CD4-positive, alpha-beta T cell treated with Interleukin-4 for 4 hours (primary cell): ENCODE results near the gene CR2.
A peak's percentile ranks its signal among the peaks of the same experiment; 100 is the strongest.
"Not testable (repeated sequence)": the region's sequence is repeated elsewhere in the genome, so short reads cannot be mapped to it uniquely, and the experiment has no call there.

Source experiments
- DNase-seq: peaks from one replicate; pipeline ENCODE4 v3.0.0-alpha.2; 2020

The CR2 gene

DNA sequence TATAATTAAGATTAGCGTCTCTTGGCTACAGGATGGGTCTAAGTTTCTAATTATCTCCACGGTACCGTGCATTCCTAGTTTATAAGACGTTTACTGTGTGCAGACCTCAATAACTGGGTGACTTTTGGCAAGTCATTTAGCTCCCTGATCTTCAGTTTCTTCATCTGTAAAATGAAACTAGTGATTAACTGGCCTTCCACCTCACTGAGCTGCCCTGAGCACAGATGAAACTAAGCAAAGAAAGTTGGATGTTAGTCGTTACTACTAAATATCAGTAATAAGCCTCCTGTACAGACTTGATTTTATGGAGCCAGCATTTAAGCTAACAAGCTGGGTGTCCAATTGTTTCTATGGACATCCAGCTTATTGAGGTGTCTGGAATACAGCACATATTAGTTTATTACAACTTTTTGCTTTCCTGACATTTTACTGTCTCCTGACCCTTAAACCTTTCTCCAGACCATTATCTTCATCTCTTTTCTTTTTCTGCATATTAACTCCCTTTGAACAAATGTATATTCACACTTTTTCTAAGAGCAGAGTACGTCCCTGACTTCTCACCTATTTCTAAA is 1.1 kb downstream of the CR2 start:
- no peak for DNase-seq

DNA sequence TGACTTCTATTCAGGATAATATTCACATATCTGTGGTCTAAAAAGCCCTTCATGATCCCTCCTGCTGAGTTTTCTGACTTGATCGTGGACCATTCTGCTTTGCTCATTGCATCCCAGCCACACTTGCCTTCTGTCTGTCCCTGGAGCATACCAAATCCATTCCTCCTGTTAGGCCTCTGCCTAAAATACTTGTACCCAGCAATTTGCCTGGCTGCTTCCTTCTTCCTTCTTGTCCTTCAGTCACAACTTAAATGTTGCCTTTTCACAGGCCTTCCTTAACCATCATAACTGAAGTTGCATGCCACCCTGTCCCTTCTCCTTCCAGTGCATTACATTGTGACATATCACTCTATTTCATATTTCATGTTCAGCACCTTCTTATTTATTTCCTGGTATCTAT is 4.3 kb downstream of the CR2 start:
- no peak for DNase-seq

DNA sequence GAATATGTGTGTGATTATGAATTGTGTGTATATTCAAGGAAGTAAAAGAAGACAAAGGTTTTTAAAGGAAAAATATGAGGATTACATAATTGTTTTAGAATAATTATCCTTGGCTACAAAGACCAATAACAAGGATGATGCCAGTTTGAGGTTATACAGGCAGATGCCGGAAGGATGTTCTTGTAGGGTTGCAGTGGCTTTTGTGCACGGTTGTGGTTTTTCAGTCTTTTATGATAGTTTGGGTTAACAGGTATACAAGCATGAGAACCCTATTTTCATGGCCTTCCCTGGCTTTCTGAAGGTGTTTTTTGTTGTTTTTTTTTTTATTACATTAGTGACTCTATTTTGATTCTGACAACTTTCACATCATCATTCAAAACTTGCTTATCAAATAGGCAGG is 4.9 kb downstream of the CR2 start:
- peak; percentile 50 for DNase-seq

DNA sequence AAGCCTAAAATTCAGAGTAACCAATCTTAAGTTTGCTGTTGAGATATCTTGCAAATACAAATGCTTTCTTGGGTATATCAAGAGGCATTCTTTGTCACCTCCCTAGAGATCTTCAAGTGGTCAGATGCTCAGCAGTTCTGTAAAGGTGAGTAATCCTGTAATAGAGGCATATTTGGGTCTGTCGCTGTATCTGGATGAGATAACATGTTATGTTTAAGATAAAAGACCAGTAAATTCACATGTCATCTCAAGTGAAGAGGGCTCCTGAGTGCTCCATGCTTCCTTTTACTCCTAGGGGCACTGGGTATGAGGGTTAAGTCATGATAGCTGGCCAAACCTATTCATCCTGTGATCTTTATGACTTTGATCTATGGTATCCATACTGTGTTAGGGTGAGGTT is 7.5 kb downstream of the CR2 start:
- DNase-seq: no peak

DNA sequence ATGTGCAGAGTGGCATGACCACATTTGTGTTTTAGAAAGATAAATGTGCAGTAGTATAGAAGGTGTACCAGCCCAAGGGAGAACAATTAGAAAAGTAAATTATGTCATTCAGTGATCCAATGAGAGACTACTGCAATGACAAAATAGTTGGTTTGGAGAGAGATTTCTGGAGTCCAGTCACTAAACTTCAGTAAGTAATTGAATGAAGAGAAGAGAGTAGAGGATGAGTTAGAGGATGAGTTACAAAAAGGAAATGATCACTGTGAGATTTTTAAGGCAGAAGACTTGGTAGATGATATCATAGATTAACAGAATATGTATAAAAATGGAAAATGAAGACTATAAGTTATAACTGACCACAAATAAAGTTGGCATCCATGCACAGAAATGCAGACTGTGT is 8.4 kb downstream of the CR2 start:
- no peak for DNase-seq

DNA sequence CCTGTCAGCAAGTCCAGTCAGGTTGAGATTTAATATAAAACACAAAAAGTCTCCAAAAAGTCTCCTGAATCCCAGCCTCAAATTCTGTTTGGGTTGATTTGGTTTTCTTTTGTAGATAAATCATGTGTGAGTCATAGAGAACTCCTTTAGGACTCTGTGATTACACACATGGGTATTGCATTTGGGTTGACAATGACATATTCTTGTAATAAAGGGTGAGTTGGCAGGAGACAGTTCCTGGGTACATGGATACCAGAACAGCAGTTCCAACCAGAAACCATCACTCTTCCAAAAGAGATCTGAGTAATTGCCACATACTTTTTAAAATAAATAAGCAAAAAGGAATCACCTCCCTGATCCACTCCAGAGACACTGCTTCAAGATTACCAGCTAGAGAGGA is 8.9 kb downstream of the CR2 start:
- DNase-seq: peak; percentile 4

DNA sequence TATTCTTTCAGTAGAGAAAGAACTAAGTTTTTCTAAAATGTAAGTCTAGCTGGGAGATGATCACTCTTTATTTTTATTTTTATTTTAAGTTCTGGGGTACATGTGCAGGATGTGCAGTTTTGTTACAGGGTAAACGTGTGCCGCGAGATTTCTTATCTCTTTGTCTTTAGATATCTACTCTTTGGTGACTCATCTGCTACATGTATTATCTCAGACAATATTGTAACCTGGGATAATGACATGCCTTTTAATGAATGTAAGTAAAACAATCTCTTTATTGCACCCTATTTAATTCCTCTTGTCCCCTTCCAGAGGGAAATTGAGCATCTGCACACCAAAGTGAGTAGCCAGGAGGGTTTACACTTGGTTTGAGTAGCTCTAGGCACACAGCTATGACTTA is 9.4 kb downstream of the CR2 start:
- DNase-seq: peak; percentile 6

DNA sequence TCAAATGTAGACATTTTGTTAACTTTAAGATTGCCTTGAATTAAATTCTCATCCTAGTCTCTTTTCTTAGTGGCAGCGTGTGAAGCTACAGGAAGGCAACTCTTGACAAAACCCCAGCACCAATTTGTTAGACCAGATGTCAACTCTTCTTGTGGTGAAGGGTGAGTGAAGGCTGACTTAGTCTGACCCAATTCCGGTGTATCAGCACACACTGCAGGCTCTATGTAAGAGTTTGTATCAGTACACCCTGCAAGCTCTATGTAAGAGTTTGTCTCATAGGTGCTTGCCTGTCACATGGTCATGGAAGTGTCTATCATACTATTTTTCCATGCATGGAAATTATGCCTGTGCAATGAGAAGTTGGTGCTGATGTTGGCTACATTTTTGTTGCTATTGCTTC is 16.8 kb downstream of the CR2 start:
- DNase-seq: peak; percentile 22

DNA sequence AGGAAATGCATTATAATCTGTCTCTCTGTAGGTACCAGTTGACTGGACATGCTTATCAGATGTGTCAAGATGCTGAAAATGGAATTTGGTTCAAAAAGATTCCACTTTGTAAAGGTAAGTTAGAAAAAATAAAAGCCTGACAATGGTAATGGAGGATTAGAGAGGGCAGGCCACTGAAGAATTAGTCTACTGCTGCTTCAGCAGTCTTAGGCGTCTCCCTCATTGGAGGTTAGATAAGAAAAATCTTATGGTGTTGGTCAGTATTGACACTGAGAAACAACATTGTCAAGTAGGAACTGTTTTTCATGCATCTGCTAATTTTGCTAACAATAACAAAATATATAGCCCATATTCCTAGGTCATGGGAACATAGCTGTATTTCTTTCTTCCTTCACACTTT is 20.1 kb downstream of the CR2 start:
- no peak for DNase-seq

DNA sequence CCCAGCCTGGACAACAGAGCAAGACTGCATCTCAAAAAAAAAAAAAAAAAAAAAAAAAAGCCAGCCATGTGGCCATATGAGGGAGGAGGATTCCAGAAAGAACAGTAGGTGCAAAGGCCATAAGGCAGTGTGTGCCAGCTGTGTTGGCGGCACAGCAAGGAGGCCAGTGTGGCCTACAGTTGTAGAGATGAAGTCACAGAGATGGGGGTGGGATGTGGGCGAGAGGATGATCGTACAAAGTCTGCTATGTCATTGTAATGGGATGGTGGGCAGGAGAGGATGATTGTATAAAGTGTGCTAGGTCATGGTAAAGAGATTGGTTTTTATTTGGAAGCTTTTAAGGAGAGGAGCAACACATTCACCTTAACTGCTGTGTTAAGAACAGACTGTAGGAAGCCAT is 32.1 kb downstream of the CR2 start:
- no peak for DNase-seq

DNA sequence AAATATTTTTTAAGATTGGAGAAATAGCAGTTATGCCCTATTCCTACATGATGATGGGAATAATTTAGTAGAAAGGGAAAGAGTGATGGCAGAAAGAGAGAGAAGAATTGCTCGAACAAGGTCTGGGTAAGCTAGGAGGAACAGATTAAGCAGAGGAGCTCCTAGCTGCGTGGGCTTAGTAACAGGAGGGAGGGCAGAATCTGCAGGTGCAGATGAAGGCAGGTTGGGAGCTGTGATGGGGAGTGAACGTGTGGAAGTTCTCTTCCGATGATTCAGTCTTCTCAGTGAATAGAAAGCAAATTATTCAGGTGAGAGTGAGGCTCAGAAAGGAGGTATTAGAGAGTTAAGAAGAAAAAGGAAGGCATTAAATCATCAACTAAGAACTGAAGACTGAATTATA is 33.5 kb downstream of the CR2 start:
- no peak for DNase-seq

DNA sequence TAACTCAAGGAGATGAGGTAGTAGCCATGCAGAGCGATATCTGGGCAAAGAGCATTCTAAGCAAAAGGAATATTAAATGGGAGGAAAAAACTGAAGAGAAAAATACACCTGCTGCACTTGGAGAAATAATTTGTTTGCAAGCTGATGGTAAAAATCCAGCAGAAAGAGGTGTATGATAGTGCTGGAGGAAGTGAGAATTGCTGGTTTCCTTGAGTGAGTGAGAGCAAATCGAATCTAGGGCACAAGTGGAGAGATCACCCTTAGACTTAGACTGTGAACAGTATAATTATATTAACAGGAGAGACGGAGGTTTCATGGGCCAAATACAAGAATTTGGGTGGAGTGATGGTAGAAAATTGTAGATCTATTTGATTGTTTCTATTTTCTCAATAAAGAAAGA is 39.1 kb downstream of the CR2 start:
- DNase-seq: no peak

DNA sequence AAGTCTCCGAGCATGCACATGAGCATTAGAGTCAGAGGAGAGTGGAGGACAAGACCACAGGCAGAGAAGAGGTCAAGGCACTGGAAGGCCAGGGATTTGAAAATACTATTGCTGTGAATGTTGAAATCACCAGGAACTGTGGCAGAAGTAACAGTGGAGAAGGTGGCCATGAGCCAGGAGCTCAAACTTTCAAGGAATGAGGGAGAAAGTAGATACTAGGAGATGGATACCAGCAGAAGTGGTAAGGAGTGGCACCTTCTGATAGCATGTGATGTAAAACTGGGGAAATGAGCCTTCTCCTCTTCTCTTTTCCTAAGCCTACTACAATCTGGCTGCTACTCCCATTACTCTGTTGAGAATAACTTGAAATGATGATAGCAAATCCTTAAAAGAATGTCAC is 40.0 kb downstream of the CR2 start:
- no peak for DNase-seq

DNA sequence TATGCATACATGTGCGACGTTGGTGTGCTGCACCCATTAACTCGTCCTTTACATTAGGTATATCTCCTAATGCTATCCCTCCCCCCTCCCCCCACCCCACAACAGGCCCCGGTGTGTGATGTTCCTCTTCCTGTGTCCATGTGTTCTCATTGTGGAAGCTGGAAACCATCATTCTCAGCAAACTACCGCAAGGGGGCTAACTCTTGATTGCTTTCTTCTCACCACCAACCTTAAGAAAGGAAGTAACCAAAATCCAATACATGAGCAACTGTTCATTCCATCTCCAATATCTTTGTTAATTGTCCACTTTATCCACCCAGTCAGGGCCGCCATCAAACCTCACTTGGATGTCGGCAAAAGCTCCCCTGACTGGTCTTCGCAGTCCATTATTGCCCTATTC is 41.2 kb downstream of the CR2 start:
- DNase-seq: not testable (repeated sequence)

DNA sequence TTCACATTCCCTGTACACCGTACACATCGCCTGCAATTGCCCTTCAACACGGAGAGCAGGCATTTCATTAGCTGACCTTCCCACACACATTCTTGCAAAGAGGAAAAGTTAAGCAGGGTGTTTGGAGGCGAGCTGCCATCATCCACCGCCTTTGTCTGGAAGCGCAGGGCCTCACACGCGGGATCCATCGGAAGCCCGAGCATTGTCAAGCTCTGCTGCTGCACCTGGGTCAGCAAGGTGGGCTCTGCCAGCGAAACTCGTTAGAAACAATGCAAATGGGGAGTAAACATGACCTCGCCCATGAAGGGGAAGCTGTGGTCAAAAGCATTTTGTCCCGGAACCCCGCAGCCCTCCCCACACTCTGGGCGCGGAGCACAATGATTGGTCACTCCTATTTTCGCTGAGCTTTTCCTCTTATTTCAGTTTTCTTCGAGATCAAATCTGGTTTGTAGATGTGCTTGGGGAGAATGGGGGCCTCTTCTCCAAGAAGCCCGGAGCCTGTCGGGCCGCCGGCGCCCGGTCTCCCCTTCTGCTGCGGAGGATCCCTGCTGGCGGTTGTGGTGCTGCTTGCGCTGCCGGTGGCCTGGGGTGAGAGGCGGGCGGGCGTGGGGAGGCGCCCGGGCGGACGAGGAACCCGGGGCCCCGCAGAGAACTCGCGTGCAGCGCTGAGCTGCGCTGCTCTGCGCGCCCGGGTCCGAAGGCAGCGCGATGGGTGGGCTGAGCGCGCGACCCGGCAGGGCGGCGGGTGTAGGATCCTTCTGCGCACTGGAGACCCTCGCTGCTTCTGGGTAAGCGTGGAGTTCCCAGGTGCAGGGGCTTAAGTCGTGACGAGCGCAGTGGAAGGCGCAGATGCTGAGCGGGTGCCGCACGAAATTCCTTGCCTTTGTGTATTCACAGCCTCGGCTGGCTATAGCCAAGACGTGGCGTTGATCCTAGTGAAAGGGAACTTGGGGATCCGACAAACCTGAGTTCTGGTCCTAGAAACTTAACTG is 42.0 kb downstream of the CR2 start, which contains the start of gene CR1:
Gene CR1 (plus strand): TSS at position 357 of the 992 bp plus-strand sequence. CDS start 111 bp downstream, at position 468.
- DNase-seq: peak; percentile 3

DNA sequence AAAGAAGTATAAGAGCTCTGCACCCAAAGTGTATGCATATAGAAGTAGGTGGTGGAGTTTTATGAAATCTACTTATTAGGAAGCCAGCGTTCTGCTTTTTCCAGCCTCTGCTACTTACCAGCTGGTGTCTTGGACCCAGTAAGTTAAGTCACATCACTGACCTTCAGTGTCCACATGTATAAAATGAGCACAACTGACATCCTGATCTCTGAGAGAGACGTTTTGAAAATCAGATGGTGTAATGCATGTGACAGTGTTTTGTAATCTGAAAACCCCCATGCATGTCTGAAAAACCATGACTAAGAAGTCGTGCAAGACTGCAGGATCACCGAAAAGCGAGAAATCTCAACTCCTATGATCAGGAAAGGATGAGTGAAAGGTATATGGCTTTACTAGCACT is 43.8 kb downstream of the CR2 start:
- DNase-seq: no peak

DNA sequence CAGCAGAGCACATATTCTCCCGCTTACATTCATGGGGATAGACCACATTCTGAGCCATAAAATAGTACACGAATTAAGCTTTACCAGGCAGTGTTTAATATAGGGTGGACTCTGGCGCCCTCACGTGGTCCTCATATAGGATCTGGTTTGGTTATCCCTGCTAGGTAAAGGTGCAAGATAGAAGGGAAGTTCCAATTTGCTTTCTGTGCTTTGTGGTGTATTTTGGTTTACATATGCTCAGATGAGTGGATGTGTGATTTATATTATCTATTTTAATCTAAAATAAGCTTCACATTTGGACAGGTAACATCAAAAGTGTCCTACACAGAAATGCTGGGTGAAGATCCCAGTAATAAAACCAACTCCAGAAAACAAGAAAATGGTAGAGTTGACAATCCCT is 45.4 kb downstream of the CR2 start:
- DNase-seq: peak; percentile 61

DNA sequence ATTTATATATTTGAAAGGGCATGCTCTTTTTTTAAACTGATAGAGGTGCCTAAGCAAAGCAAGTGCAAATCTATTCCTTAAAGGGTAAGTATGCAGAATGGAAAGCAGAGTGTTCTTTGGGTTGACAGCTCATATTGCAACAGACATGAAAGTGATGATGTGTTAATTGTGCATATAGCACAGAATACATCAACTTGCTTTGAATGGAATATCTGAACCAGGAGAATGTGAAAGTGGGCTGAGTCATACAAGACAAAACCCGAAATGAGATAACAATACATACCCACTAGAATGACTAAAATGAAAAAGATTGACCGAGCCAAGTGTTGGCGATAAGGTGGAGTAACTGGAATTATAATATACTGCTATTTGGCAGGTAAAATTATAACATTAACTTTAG is 46.2 kb downstream of the CR2 start:
- no peak for DNase-seq

DNA sequence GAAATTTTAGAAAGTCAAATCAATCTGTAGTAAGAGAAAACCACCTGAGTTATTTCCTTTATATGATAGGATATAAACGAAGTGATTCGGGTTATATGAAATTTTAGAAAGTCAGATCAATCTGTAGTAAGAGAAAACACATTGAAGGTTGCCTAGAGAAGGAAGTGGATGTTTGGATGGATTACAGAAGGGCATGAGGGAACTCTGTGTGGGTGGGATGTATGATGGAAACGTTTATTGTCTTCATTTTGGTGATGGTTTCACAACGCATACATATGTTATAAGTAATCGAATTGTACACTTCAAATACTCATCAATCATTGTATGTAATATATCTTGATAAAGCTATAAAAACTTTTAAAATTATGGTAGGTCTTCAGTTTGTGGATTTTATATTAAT is 46.9 kb downstream of the CR2 start:
- DNase-seq: no peak

DNA sequence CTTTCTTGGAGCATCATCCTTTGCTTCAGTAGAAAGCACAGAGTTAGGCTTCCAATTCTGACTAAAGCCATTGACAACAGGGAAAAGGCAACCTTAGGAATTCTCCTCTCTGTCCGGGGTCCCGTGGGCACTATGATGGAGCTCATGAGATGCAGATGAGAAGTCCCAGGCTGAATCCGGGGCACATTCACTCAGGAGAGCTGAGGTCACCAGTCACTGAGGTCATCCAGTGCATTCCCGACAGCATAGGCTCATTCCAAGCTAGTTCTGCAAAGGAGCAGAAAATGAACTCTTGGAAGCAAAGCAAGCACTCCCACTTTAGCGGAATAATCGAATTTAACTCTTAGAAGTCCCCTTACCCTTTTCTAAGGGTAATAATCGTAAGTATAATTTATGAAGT is 48.6 kb downstream of the CR2 start:
- no peak for DNase-seq

DNA sequence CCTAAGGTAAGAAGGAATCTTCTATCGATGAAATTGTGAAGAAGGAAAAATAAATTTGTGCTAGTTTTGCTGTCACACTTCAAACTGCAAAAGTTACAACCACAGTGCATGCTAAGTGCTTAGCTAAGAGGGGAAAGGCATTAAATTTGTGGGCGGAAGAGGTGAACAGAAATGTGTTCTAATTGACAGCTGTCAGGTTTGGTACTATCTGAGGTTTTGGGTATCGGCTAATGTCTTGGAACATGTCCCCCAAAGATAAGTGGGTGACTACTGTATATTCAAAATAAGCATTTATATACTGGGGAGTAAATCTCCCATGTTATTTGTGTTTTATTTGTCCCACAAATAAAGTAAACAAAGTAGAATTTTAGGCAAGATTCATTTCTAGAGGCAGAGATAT is 49.8 kb downstream of the CR2 start:
- no peak for DNase-seq

DNA sequence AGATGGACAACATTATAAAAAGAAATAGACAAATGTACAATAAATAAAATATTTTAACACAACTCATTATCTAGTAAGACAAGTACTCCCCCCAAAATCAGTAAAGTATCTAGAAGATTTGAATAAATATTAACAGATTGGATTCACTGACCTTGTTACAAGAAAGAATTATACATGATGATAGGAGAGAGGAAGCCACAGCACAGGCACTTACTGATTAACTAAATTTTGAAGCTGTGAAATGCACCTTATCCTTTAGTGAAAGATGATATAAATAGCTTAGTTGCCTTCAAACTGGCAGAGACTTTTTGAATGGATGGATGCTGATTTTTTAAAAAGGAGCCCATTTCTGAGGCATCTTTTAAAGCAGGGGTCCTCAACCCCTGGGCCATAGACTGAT is 50.3 kb downstream of the CR2 start:
- no peak for DNase-seq

DNA sequence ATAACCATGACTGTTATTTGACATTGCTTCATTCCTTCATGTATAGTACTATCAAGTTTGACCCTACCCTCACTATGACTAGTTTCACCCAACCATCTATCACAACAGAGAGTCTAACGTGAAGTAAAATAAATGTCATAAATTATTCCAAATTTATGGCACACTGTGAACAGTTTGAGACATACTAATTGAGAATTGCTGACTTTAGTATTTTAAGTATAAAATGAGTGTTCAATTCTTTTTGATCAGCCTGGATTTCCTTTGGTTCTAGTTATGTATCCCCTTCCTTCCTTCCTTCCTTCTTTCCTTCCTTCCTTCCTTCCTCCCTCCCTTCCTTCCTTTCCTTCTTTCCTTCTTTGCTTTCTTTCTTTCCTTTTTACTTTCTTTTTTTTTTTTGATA is 56.3 kb downstream of the CR2 start:
- no peak for DNase-seq

DNA sequence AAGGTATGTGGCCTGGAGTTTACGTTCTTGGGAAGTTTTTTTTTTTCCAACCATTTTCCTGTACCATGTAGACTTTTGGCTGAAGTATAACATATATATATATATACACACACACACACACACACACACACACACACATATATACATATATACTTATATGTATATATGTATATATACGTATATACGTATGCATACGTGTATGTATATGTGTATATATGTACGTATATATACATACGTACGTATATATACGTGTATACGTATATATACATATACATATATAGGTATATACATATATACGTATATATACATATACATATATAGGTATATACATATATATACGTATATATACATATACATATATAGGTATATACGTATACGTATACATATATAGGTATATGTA is 60.8 kb downstream of the CR2 start:
- no peak for DNase-seq

DNA sequence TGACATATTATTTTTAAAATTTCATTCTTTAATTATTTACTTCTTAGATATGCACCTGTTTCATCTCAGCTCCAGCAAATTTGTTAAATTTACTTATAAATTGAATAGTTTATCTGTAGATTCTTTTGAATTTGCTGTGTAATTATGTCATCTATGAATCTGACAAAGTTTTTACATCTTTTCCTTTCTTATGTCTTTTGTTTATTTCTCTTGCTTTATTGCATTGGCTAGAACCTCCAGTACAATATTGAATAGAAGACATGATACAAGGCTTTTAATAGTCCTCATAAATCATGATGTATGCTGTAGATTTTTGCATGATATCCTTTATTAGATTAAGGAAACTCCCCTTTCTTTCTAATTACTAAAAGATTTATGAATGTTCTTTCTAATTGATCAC is 62.6 kb downstream of the CR2 start:
- DNase-seq: no peak
